Measurements from ENCODE around the gene FPGS. TPM values are rescaled to one million over a fixed set of nuclear protein-coding genes. Genes with fewer than 3 reads are reported as not detected.
"Not testable (repeated sequence)": the region's sequence is repeated elsewhere in the genome, so short reads cannot be mapped to it uniquely, and the experiment has no call there.

The FPGS gene
- polyA plus RNA-seq, 3 donors = 38.9 to 45.5 (median 44.7) TPM

- DNase-seq (ENCODE audit: extremely low read depth in 1 of 11, low read depth in 9 of 11, low spot score in 4 of 11) = no peak
Measured at GRCh38 chr9:127822108-127822507, 19.4 kb downstream of the FPGS start.

GRCh38 chr9:127825319-127826051, 22.8 kb downstream of the FPGS start:
- no peak for DNase-seq (ENCODE audit: extremely low read depth in 1 of 11, low read depth in 9 of 11, low spot score in 4 of 11)

GRCh38 chr9:127826253-127826913, 23.7 kb downstream of the FPGS start:
- DNase-seq (ENCODE audit: extremely low read depth in 1 of 11, low read depth in 9 of 11, low spot score in 4 of 11) = no peak

GRCh38 chr9:127828262-127829031, 25.8 kb downstream of the FPGS start:
- DNase-seq (ENCODE audit: extremely low read depth in 1 of 11, low read depth in 9 of 11, low spot score in 4 of 11) = peak; percentile 57 to 89 (median 82)

GRCh38 chr9:127829205-127829906, 26.7 kb downstream of the FPGS start:
- no peak for DNase-seq (ENCODE audit: extremely low read depth in 1 of 11, low read depth in 9 of 11, low spot score in 4 of 11)

- DNase-seq (ENCODE audit: extremely low read depth in 1 of 11, low read depth in 9 of 11, low spot score in 4 of 11) = no peak
Measured at GRCh38 chr9:127832248-127832647, 29.6 kb downstream of the FPGS start.

- DNase-seq (ENCODE audit: extremely low read depth in 1 of 11, low read depth in 9 of 11, low spot score in 4 of 11) = no peak
Measured at GRCh38 chr9:127833555-127833954, 30.9 kb downstream of the FPGS start.

GRCh38 chr9:127835991-127836516, 33.4 kb downstream of the FPGS start:
- no peak for DNase-seq (ENCODE audit: extremely low read depth in 1 of 11, low read depth in 9 of 11, low spot score in 4 of 11)

- not testable (repeated sequence) for DNase-seq (ENCODE audit: extremely low read depth in 1 of 11, low read depth in 9 of 11, low spot score in 4 of 11)
Measured at GRCh38 chr9:127836561-127836960, 33.9 kb downstream of the FPGS start.

GRCh38 chr9:127837346-127837745, 34.7 kb downstream of the FPGS start:
- no peak for DNase-seq (ENCODE audit: extremely low read depth in 1 of 11, low read depth in 9 of 11, low spot score in 4 of 11)

- DNase-seq (ENCODE audit: extremely low read depth in 1 of 11, low read depth in 9 of 11, low spot score in 4 of 11) = no peak
Measured at GRCh38 chr9:127838375-127839078, 35.8 kb downstream of the FPGS start.

GRCh38 chr9:127841087-127841835, 38.6 kb downstream of the FPGS start:
- no peak for DNase-seq (ENCODE audit: extremely low read depth in 1 of 11, low read depth in 9 of 11, low spot score in 4 of 11)

- DNase-seq (ENCODE audit: extremely low read depth in 1 of 11, low read depth in 9 of 11, low spot score in 4 of 11) = no peak
Measured at GRCh38 chr9:127844821-127845359, 42.2 kb downstream of the FPGS start.

- DNase-seq (ENCODE audit: extremely low read depth in 1 of 11, low read depth in 9 of 11, low spot score in 4 of 11) = not testable (repeated sequence)
Measured at GRCh38 chr9:127845619-127846018, 42.9 kb downstream of the FPGS start.

- no peak for DNase-seq (ENCODE audit: extremely low read depth in 1 of 11, low read depth in 9 of 11, low spot score in 4 of 11)
Measured at GRCh38 chr9:127846443-127847177, 43.9 kb downstream of the FPGS start.

GRCh38 chr9:127847178-127847510, 44.5 kb downstream of the FPGS start:
- DNase-seq (ENCODE audit: extremely low read depth in 1 of 11, low read depth in 9 of 11, low spot score in 4 of 11) = no peak

Measured in renal cortex interstitium (tissue), 11 donors.